NCI-H69 (cell line): ENCODE measurements around the gene TEC.
A peak's percentile ranks its signal among the peaks of the same experiment; 100 is the strongest.

ENCODE experiments used
- DNase-seq: peaks from one replicate; lab custom pipeline; 2025; lab: John Stamatoyannopoulos, UW

TEC gene

DNA sequence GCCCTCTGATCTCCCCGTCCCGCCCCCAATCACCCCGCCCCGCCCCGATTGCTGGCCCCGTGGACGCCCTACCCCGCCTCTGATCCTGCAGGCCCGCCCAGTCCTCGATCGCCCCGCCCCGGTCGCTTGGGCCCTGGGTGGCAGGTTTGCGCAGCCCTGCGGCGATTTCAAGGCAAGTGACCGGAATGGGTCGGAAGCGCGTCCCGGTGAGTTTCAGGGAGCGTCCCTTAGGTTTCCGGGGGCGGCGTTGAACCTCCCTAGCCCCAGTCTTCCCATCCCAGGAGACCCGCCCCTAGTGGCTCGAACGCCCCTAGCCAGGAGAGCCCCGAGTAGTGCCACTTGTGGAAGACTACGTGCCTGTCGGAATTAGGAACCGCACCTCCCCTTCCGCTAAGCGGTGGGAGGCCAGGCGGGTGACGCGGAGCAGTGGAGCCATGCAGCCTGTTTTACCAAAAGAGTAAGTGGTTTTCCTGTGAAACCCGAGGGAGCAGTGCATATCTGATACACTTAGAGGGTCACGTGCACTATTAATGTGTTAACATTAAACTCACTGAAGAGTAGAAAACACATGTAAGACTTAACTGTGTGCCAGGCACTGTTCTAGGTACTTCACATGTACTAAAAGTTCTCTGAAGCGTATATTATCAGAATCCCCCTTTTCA, 354 bp upstream of the TEC start:
- DNase-seq: peak; percentile 86

DNA sequence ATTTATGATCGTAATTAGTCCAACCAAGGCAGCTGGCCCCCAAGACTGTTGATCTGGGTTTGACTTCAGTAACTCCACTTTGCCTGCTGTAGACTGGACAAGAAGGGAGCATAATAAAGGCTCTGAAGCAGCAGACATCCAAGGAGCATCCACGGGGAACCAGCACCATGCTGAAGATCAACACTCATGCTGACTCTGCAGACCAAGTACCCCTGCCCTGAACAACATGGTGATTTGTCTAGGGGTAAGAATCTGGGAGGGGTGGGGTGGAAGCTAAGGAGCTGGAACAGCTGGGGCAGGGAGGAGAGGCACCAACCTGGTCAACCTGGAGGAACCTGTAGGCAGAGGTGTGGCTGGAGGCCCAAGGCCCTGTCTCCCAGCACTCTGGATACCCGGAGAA, 2.1 kb downstream of the TEC start:
- DNase-seq: no peak

GRCh38 chr4:48266781-48267180, 2.9 kb downstream of the TEC start:
- no peak for DNase-seq

DNA sequence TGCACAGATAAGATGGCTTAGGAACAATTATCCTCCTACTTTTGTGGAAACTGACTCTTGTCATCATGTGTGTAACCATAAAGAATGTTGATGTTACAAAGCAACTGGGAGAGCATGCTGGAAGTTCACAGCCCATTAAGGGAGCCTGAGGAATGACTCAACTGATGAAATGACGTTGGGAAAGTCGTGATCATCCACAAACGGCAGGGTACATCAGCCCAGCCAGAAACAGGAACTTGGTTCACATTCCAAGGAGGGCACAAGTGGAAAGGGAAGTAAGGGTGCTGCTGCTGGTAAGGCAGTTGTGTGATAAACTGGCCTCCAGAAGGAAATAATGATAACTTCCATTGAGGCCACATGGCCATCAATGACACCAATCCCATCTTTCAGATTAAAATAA, 6.7 kb downstream of the TEC start:
- no peak for DNase-seq

- DNase-seq: no peak
Observed at GRCh38 chr4:48262484-48262883, 7.2 kb downstream of the TEC start.

GRCh38 chr4:48261281-48261680, 8.4 kb downstream of the TEC start:
- DNase-seq: no peak

- DNase-seq: no peak
Observed at GRCh38 chr4:48259748-48260147, 9.9 kb downstream of the TEC start.

DNA sequence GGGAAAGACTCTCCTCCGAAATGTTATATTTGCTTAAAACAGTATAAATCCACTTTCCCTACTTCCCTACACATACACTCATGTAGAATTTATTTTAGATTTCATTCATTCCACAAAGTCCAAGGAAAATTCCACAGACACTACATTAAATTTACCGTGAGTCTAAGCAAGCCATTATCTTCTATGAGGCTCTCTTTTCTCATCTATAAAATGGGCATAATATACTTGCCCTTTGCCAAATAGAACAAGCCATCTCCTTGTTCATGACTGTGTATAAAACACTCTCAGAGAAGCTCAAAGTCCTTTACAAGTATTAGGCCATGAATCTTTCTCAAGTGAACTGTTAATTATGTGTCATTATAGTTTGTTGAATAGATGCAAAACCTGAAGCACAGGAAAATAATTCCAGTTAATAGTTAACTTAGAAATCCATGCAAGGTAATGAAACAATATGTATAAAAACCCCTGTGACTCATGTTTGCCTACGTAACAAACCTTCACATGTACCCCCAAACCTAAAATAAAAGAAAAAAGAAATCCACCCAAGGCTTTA, 10.7 kb downstream of the TEC start:
- no peak for DNase-seq

GRCh38 chr4:48255959-48256342, 13.7 kb downstream of the TEC start:
- peak; percentile 1 for DNase-seq

- no peak for DNase-seq
Observed at GRCh38 chr4:48255072-48255958, 14.3 kb downstream of the TEC start.

GRCh38 chr4:48254381-48255071, 15.1 kb downstream of the TEC start:
- peak; percentile 71 for DNase-seq

- no peak for DNase-seq
Observed at GRCh38 chr4:48252313-48252712, 17.3 kb downstream of the TEC start.

DNA sequence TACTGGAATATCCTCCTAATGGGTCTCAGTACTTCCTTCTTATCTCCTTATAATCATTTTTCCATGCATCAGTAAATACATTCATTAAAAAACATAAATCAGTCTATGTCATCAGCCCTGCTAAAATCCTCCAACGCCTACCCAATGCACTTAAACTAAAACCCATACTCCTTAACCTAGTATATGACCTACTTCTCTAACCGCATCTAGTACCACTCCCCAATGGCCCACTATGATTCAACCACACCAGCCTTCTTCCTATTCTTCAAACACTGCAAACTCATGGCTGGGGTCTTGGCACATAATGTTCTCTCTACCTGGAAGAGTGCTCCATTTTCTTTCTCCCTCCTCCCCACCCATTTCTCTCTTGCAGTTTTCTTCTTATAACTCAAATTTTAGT, 18.7 kb downstream of the TEC start:
- no peak for DNase-seq

DNA sequence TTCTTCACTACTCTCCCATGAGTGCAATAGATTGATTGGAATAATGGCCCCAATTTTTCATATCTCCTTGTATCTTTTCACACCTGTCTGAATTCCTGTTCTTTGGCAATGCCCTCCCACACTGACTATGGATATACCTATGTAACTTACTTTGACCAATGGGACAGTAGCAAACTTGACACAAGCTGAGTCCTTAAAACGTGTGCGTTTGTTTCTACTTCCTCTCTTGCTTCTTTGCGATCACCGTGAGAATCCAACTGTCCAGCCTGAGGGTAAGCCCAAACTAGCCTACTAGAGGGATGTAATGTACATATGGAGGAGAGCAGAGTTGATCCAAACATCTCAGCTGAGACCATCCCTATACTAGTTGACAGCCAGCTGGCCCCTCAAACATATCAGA, 19.3 kb downstream of the TEC start:
- no peak for DNase-seq

DNA sequence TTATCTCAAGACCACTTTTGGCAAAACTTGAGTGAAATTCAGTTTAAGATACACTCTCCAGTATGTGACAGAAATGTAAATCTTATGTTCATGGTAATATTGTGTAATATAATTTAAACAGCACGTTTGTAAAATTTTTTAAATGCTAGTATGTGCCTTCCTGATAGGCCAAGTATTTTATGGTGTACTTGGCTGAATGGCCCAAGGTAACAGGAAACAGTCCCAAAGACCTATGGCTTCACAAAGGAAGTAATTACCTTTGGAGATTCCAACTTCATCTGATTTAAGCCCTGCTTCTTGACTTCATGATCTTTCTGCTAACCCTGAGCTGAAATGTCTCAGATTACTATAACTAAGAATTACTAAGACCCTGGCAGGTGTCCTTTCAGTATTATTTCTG, 20.3 kb downstream of the TEC start:
- no peak for DNase-seq

- peak; percentile 1 for DNase-seq
Observed at GRCh38 chr4:48248559-48248953, 21.1 kb downstream of the TEC start.

GRCh38 chr4:48247878-48248558, 21.6 kb downstream of the TEC start:
- DNase-seq: no peak

DNA sequence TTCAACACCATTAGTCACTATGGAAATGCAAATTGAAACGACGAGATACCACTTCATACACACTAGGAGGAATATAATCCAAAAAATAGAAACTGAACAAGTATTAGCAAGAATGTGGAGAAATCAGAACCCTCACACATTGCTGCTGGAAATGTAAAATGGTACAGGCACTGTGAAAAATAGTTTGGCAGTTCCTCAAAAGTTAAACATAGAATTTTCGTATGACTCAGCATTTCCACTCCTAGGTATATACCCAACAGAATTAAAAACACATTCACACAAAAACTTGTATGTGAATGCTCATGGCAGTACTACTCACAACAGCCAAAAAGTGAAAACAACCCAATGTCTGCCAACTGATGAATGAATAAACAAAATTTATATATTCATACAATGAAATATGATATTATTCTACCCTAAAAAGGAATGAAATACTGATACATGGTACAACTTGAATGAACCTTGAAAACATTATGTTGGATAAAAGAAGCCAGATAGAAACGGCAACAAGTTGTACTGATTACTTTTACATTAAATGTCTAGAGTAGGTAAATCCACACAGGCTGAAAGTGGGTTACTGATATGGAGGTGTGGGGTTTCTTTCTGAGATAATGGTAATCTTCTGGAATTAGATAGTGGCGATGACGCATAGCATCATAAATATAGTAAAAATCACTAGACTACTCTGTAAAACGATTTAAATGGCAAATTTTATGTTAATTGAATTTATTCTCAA, 22.3 kb downstream of the TEC start:
- DNase-seq: no peak

DNA sequence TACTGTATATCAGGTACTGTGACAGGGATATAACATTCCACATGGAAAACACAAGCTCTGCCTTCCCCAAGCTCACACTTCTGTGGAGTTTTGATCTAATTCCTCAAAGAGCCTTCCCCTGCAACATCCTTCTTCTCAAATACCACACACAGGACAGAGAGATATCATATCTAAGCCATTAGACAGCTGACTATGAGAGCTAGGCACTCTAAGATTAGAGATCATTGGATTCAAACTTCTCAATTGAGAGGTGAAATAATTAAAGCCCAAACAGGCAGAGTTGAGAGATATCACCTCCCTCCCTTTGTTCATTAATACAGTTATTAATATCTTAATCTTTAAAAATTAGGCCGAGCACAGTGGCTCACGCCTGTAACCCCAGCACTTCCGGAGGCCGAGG, 25.0 kb downstream of the TEC start:
- DNase-seq: no peak

GRCh38 chr4:48243887-48244286, 25.8 kb downstream of the TEC start:
- no peak for DNase-seq

DNA sequence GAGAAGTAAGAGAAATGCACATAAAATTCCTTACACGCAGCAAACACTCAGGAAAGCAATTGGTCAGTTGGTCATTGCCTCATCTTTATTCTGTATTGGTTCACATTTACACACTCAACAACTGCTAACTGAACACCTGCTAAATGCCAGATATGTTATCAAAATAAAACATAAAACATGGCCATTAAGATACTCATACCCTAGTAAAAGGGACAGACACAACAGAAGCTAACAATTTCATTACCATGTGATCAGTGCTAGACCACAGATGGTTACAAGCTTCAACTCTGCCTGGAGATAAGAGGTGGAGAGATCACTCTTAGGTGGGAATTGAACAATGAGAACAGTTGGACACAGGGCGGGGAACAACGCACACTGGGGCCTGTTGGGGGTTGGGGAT, 26.2 kb downstream of the TEC start:
- DNase-seq: no peak
